ENCODE results near the gene ZNF189.
"Not testable (repeated sequence)": the region's sequence is repeated elsewhere in the genome, so short reads cannot be mapped to it uniquely, and the experiment has no call there.

ZNF189 gene

DNA sequence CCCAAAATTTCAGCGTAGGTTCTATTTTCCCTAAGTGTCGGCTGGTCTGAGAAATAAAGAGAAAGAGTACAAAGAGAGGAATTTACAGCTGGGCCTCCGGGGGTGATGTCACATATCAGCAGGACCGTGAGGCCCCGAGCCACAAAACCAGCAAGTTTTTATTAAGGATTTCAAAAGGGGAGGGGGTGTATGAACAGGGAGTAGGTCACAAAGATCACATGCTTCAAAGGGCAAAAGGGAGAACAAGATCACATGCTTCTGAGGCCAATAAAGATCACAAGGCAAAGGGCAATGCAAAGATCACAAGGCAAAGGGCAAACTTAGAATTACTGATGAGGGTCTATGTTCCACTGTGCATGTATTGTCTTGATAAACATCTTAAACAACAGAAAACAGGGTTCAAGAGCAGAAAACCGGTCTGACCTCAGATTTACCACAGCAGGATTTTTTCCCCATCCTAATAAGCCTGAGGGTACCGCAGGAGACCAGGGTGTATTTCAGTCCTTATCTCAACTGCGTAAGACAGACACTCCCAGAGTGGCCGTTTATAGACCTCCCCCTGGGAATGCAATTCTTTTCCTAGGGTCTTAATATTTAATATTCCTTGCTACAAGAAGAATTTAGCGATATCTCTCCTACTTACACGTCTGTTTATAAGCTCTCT, 13.6 kb upstream of the ZNF189 start, which contains the start of gene BAAT:
TSS of gene BAAT (minus strand) at position 134 of the 664 bp plus-strand sequence. CDS start 13,602 bp downstream, outside the sequence.
- not testable (repeated sequence) for H3K4me1 ChIP-seq (ENCODE audit: control insufficient read depth, insufficient read depth, low read length); H3K27ac ChIP-seq (ENCODE audit: low read depth, low read length); H3K36me3 ChIP-seq (ENCODE audit: control insufficient read depth, insufficient read depth, low read length); H3K9ac ChIP-seq (ENCODE audit: low read length); H3K27me3 ChIP-seq (ENCODE audit: control insufficient read depth, insufficient read depth, low read length); H3K4me3 ChIP-seq (ENCODE audit: low read length)

DNA sequence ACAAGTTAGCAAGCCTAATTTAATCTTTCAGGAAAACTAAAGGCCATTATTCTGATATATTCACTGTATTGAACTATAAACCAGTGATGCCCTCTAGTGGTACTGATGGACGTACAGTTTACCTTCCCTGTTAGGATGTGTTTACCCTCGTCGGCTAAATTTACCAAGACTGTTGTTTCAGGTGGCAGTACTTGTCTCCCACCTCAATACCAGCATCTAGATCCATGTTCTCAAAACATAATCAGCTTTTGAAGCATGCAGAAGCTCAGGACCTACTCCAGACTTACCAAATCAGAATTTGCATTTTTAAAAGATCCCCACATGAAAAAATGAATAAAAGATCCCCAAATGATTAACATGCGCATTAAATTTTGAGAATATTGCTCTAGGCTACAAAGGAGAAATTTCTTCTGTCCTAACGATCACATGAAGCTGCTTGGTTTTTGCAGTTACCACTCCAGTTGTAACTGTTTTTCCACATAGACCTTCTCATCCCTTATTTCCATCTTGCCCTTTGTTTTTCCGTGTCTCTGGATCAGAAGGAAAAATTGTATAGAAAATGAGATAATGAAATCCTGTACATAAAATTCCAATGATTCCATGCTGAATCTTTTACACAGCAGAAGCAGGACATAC, 10.7 kb upstream of the ZNF189 start:
- Histone ChIP-seq H3K36me3 (ENCODE audit: control insufficient read depth, insufficient read depth, low read length) (peaks cover 6% of the 10 kb centered on the region), H3K4me1 (ENCODE audit: control insufficient read depth, insufficient read depth, low read length) (no peaks in the 10 kb centered on the region), H3K9ac (ENCODE audit: low read length) (no peak overlapping the region), H3K4me3 (ENCODE audit: low read length) (no peak overlapping the region), H3K27ac (ENCODE audit: low read depth, low read length) (no peak overlapping the region), H3K27me3 (ENCODE audit: control insufficient read depth, insufficient read depth, low read length) (no peaks in the 10 kb centered on the region)

DNA sequence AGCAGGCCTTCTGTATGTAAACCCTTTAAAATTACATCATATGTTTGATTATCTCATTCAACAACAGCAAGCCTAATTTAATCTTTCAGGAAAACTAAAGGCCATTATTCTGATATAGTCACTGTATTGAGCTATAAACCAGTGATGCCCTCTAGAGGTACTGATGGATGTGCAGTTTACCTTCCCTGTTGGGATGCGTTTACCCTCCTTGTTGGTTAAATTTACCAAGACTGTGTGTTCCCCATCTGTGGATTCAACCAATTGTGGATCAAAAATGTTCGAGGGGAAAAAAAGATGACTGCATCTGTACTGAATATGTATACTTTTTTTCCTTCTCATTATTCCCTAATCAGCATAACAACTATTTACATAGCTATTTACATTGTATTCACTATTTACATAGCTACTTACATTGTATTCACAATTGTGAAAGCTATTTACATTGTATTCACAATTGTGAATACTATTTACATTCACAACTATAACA, 10.1 kb upstream of the ZNF189 start:
- Histone ChIP-seq H3K4me1 (ENCODE audit: control insufficient read depth, insufficient read depth, low read length) (no peaks in the 10 kb centered on the region), H3K4me3 (ENCODE audit: low read length) (no peak overlapping the region), H3K27ac (ENCODE audit: low read depth, low read length) (no peak overlapping the region), H3K27me3 (ENCODE audit: control insufficient read depth, insufficient read depth, low read length) (no peaks in the 10 kb centered on the region), H3K9ac (ENCODE audit: low read length) (no peak overlapping the region), H3K36me3 (ENCODE audit: control insufficient read depth, insufficient read depth, low read length) (peaks cover 6% of the 10 kb centered on the region)

DNA sequence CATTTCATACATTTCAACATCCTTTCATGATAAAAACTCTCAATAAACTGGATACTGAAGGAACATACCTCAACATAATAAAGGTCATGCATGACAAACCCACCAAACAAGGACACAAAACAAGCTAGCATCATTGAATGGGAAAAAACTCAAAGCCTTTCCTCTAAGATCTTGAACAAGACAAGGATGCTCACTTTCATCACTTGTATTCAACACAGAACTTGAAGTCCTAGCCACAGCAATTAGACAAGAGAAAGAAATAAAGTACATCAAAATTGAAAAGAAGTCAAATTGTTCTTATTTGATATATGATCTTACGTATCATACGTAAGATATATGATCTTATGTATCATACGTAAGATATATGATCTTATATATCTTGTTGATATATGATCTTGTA, 5.5 kb upstream of the ZNF189 start:
- Histone ChIP-seq H3K4me3 (ENCODE audit: low read length) (no peak overlapping the region), H3K27ac (ENCODE audit: low read depth, low read length) (no peak overlapping the region), H3K4me1 (ENCODE audit: control insufficient read depth, insufficient read depth, low read length) (peaks cover 4% of the 10 kb centered on the region), H3K27me3 (ENCODE audit: control insufficient read depth, insufficient read depth, low read length) (no peaks in the 10 kb centered on the region), H3K36me3 (ENCODE audit: control insufficient read depth, insufficient read depth, low read length) (peaks cover 6% of the 10 kb centered on the region), H3K9ac (ENCODE audit: low read length) (no peak overlapping the region)

DNA sequence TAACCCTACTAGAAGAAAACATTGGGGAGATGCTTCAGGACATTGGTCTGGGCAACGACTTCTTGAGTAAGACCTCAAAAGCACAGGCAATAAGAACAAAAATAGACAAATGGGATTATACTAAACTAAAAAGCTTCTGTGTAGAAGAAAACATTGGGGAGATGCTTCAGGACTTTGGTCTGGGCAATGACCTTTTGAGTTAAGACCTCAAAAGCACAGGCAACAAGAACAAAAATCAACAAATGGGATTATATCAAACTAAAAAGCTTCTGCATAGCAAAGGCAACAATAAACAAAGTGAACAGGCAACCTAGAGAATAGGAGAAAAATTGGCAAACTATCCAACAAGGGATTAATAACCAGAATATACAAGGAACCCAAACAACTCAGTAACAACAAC, 4.0 kb upstream of the ZNF189 start:
- Histone ChIP-seq H3K27me3 (ENCODE audit: control insufficient read depth, insufficient read depth, low read length) (no peaks in the 10 kb centered on the region), H3K27ac (ENCODE audit: low read depth, low read length) (no peak overlapping the region), H3K36me3 (ENCODE audit: control insufficient read depth, insufficient read depth, low read length) (peaks cover 6% of the 10 kb centered on the region), H3K4me1 (ENCODE audit: control insufficient read depth, insufficient read depth, low read length) (peaks cover 6% of the 10 kb centered on the region), H3K9ac (ENCODE audit: low read length) (no peak overlapping the region), H3K4me3 (ENCODE audit: low read length) (no peak overlapping the region)

DNA sequence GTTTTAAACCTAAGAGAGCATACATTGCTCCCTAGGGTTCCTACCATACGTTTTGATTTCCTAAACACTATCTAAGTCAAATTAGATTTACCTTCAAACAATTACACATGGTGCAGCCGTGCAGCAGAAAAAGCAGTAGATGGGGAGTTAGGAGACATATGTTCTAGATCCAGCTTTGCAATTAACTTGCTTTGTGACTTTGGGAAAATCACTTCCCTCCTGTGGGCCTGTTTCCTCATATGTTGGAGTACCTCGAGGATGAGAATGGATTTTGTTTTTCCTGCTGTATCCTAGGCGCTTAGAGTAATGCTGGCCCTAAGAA, 944 bp upstream of the ZNF189 start:
- Histone ChIP-seq H3K36me3 (ENCODE audit: control insufficient read depth, insufficient read depth, low read length) (peaks cover 14% of the 10 kb centered on the region), H3K4me1 (ENCODE audit: control insufficient read depth, insufficient read depth, low read length) (peaks cover 13% of the 10 kb centered on the region), H3K4me3 (ENCODE audit: low read length) (peak overlapping the region; percentile 92), H3K27ac (ENCODE audit: low read depth, low read length) (peak overlapping the region; percentile 96), H3K27me3 (ENCODE audit: control insufficient read depth, insufficient read depth, low read length) (no peaks in the 10 kb centered on the region), H3K9ac (ENCODE audit: low read length) (peak overlapping the region; percentile 91)

DNA sequence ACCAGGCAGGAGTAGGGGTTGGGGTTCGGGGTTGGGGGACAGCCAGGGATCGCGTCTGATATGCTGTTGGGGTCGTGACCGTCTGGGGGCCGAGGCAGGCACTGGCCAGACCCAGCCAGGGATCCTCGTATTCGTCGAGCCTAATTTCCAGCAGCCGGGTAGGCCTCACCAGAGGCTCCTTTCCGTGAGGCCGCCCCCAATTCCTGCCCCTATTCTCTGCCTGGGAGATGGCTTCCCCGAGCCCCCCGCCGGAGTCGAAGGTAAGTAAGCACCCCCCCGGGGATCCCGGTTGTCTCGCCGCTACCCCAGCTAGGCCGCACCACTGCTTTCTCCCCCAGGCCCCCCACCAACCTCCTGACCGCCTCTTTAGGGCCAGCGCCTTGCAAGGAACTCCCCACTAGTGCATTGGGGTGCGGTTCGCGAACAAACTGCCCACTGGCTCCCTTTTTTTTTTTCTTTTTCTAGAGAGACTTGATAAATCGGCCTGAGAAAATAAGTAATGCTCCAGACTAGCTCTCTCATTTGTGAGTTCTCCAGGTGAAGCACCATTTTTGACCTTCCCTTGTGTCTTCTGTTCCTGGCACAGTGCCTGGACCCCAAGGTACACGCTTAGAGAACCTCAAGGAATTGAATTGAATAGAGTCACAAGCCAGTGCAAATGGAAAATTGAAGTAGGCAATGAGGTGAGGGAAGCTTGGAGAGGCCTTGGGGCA, 435 bp downstream of the ZNF189 start:
- Histone ChIP-seq H3K9ac (ENCODE audit: low read length) (peak overlapping the region; percentile 87), H3K27me3 (ENCODE audit: control insufficient read depth, insufficient read depth, low read length) (no peaks in the 10 kb centered on the region), H3K27ac (ENCODE audit: low read depth, low read length) (peak overlapping the region; percentile 82), H3K4me3 (ENCODE audit: low read length) (peak overlapping the region; percentile 89), H3K4me1 (ENCODE audit: control insufficient read depth, insufficient read depth, low read length) (peaks cover 13% of the 10 kb centered on the region), H3K36me3 (ENCODE audit: control insufficient read depth, insufficient read depth, low read length) (peaks cover 27% of the 10 kb centered on the region)

DNA sequence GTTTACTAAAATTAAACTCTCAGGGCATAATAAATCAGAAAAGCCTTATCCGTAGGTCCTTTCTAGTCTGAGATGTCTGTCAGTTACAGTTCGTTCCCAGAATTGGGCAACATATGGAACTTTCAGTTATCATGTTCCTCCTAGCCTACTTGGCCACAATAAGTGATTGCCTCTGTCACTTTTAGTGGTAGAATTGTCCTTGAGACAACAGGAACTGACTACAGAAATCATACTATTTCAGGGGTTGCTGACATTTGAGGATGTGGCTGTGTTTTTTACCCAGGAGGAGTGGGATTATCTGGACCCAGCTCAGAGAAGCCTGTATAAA, 956 bp downstream of the ZNF189 start:
- Histone ChIP-seq H3K27me3 (ENCODE audit: control insufficient read depth, insufficient read depth, low read length) (no peaks in the 10 kb centered on the region), H3K9ac (ENCODE audit: low read length) (no peak overlapping the region), H3K4me3 (ENCODE audit: low read length) (peak overlapping the region; percentile 89), H3K4me1 (ENCODE audit: control insufficient read depth, insufficient read depth, low read length) (peaks cover 13% of the 10 kb centered on the region), H3K27ac (ENCODE audit: low read depth, low read length) (no peak overlapping the region), H3K36me3 (ENCODE audit: control insufficient read depth, insufficient read depth, low read length) (peaks cover 31% of the 10 kb centered on the region)

DNA sequence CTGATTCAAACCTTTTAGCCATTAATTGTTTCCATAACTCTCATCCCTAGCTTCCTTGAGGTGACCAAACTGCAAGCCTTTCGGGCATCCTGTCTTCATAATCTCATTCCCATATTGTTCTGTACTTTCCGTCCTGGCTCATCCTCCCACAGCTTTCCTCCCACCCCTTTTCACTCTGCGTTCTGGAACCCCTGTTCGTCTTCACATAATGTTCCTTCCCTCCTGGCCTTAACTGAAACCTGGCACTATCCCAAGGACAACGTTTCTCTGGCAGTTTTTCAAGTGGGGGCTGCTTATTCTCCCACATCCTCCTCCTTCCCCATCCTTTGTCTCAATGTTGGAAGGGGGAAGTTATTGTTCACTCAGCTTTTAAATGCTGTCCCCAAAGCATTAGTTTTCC, 1.5 kb downstream of the ZNF189 start:
- Histone ChIP-seq H3K36me3 (ENCODE audit: control insufficient read depth, insufficient read depth, low read length) (peaks cover 36% of the 10 kb centered on the region), H3K4me1 (ENCODE audit: control insufficient read depth, insufficient read depth, low read length) (peaks cover 13% of the 10 kb centered on the region), H3K4me3 (ENCODE audit: low read length) (peak overlapping the region; percentile 89), H3K9ac (ENCODE audit: low read length) (no peak overlapping the region), H3K27ac (ENCODE audit: low read depth, low read length) (no peak overlapping the region), H3K27me3 (ENCODE audit: control insufficient read depth, insufficient read depth, low read length) (no peaks in the 10 kb centered on the region)

DNA sequence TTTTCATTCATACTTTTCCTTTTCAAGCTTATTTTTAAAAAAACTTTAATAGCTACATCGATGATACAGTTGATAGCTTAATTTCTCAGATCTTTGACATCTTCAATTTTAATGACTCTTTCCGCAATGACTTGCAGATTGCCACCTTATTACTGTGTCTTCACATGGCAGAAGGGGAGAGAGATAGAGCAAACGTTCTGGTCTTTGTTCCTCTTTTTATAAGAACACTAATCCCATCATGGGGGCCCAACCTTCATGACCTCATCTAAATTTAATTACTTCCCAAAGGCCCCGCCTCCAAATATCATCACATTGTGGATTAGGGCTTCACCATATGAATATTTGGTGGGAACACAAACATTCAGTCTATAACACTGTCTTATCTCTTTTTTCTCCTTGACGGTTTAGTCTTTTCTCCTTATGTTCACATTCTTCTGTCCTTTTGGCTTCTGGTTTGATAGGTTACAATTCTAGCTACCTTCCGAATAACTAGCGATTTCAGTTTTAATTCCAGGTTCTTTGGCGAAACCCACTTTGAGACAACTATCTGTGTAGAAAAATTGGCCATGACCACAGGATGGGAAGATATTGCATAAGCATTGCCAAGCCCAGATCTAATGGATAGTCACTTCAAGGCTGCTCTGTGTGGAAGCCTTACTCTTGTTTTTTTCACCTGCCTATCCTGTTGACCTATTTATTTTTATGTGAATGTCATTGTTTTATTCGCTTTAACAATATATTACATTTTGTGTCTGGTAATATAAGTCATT, 5.0 kb downstream of the ZNF189 start:
- H3K27me3 ChIP-seq (ENCODE audit: control insufficient read depth, insufficient read depth, low read length) = no peaks in the 10 kb centered on the region
- peaks cover 9% of the 10 kb centered on the region for H3K4me1 ChIP-seq (ENCODE audit: control insufficient read depth, insufficient read depth, low read length)
- H3K36me3 ChIP-seq (ENCODE audit: control insufficient read depth, insufficient read depth, low read length) = peaks cover 60% of the 10 kb centered on the region
- no peak overlapping the region for H3K27ac ChIP-seq (ENCODE audit: low read depth, low read length)
- H3K9ac ChIP-seq (ENCODE audit: low read length) = no peak overlapping the region
- no peak overlapping the region for H3K4me3 ChIP-seq (ENCODE audit: low read length)

DNA sequence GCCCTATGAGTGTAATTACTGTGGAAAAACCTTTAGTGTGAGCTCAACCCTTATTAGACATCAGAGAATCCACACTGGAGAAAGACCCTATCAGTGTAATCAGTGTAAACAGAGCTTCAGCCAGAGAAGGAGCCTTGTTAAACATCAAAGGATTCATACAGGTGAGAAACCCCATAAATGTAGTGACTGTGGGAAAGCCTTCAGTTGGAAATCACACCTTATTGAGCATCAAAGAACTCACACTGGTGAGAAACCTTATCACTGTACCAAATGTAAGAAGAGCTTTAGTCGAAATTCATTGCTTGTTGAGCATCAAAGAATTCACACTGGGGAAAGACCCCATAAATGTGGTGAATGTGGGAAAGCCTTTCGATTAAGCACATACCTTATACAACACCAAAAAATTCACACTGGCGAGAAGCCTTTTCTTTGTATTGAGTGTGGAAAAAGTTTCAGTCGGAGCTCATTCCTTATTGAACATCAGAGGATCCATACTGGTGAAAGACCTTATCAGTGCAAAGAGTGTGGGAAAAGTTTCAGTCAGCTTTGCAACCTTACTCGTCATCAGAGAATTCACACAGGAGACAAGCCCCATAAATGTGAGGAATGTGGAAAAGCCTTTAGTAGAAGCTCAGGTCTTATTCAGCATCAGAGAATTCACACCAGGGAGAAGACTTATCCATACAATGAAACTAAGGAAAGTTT, 9.9 kb downstream of the ZNF189 start:
- H3K27ac ChIP-seq (ENCODE audit: low read depth, low read length) = no peak overlapping the region
- H3K9ac ChIP-seq (ENCODE audit: low read length) = no peak overlapping the region
- H3K27me3 ChIP-seq (ENCODE audit: control insufficient read depth, insufficient read depth, low read length) = no peaks in the 10 kb centered on the region
- H3K4me3 ChIP-seq (ENCODE audit: low read length) = no peak overlapping the region
- H3K36me3 ChIP-seq (ENCODE audit: control insufficient read depth, insufficient read depth, low read length) = peaks cover 47% of the 10 kb centered on the region
- no peaks in the 10 kb centered on the region for H3K4me1 ChIP-seq (ENCODE audit: control insufficient read depth, insufficient read depth, low read length)

DNA sequence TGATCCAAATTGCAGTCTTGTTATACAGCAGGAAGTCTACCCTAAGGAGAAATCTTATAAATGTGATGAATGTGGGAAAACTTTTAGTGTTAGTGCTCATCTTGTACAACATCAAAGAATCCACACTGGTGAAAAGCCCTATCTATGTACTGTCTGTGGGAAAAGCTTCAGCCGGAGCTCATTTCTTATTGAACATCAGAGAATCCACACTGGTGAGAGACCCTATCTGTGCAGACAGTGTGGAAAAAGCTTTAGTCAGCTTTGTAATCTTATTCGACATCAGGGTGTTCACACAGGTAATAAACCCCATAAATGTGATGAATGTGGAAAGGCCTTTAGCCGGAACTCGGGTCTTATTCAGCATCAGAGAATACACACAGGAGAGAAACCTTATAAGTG, 10.4 kb downstream of the ZNF189 start:
- Histone ChIP-seq H3K4me3 (ENCODE audit: low read length) (no peak overlapping the region), H3K4me1 (ENCODE audit: control insufficient read depth, insufficient read depth, low read length) (no peaks in the 10 kb centered on the region), H3K27ac (ENCODE audit: low read depth, low read length) (no peak overlapping the region), H3K36me3 (ENCODE audit: control insufficient read depth, insufficient read depth, low read length) (peaks cover 41% of the 10 kb centered on the region), H3K9ac (ENCODE audit: low read length) (no peak overlapping the region), H3K27me3 (ENCODE audit: control insufficient read depth, insufficient read depth, low read length) (no peaks in the 10 kb centered on the region)
